GM18861 (cell line): Measurements from ENCODE around the gene SLC25A42.
"Not testable (repeated sequence)": the region's sequence is repeated elsewhere in the genome, so short reads cannot be mapped to it uniquely, and the experiment has no call there.

Experiments used
- ATAC-seq: cut with Tn5 transposase; IDR thresholded peaks from one replicate; pipeline ENCODE4 v1.9.1; 2021; ENCODE audit not compliant: unreplicated experiment

SLC25A42 gene, protein sequence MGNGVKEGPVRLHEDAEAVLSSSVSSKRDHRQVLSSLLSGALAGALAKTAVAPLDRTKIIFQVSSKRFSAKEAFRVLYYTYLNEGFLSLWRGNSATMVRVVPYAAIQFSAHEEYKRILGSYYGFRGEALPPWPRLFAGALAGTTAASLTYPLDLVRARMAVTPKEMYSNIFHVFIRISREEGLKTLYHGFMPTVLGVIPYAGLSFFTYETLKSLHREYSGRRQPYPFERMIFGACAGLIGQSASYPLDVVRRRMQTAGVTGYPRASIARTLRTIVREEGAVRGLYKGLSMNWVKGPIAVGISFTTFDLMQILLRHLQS

DNA sequence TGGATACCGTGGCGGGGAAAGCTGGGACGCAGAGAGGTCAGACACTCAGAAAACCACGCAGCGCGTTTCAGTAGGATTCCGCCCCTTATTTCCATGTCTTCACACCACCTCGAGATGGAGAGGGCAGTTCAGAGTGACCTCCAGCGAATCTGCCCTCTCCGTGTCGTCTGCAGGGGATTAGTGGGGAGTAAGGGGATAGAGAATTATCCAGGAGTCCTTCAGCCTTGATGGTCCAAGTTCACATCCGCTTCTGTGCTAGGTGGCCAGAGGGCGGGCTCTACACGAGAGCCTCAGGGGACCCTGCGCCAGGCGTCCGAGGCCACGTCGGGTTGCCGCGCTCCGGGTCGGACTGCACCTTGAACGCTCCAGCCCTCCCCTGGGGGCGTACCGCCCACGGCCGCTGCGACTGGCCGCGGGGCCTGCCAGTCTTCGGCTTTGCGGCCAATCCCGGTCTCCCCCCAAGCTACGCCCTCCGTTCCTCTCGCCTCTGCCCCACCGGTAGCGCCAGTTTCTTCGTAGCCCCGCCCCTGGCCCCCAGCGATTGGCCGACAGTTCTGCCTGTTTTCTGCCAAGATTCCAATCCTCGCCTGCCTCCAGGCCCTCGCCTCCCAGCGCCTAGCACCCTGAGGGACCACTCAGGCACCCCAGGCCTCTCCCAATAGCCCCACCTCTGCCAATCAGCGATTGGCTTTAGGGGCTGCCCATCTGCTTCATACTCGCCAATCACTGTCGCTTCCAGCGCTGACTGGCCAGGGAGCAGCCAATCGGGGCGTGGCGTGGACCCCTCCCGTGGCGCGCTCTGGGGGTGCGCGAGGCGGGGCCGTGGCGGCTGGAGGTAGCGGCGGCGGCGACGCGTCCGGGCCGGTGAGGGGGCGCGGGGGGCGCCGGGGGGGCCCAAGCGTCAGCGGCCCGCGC is at the start of gene SLC25A42:
SLC25A42 (plus strand) TSS at position 812 of the 915 bp plus-strand sequence. CDS start 32,131 bp downstream, outside the sequence.
- peak; percentile 89 for ATAC-seq

GRCh38 chr19:19021115-19021514 is 42.7 kb upstream of the SLC25A42 start:
- ATAC-seq: no peak

- ATAC-seq: no peak
These were observed 41.3 kb upstream of the SLC25A42 start for GRCh38 chr19:19022380-19022961.

DNA sequence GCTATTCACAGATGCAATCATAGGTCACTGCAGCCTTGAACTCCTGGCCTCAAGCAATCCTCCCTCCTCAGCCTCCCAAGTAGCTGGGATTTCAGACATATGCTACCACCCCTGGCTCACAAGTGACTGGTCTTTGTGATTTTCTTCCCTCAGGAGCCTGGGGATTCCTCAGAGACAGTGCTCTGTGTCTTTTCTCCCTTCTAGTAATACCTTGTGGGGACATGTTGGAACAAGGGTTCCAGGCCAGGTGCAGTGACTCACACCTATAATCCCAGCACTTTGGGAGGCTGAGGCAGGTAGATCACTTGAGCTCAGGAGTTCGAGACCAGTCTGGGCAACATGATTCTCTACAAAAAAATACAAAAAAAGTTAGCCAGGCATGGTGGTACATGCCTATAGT is 40.4 kb upstream of the SLC25A42 start:
- not testable (repeated sequence) for ATAC-seq

DNA sequence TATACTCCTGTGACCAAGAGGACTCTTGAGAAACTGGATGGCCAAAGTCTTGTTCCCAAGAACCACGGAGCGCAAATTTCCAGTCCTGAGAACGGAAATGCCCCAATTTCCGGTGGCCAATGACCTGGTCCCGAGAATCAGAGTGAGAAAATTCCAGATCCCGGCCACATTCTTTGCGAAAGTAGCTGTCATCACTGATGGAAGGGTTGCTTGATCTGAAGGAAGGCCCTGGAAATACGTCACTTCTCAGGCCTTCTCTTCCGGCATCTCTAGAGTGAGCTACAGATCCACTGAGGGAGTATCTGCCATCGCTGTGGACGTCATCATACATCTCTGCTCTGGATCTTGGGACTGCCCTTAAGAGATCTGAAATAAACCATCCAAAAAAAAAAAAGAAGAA is 37.9 kb upstream of the SLC25A42 start:
- ATAC-seq: no peak

- ATAC-seq: no peak
These were observed 37.4 kb upstream of the SLC25A42 start for GRCh38 chr19:19026299-19026971.

DNA sequence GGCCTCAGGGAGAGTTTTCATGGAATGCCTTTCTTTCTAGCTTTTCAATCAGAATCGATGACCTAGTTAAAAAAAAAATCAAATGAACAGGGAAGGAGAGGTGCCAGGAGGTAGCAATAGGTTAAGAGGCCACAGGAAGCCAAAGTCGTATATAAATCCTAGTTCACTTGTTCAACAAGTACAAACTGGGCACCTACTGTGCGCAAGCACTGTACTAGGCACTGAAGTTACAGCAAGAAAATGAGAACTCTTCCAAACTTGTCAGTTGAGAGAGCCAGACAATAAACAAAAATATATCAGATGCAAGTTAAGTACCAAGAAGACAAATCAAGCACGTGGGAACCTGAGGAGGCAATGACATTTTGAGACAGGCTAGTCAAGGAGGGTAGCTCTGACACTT is 36.6 kb upstream of the SLC25A42 start:
- ATAC-seq: no peak

DNA sequence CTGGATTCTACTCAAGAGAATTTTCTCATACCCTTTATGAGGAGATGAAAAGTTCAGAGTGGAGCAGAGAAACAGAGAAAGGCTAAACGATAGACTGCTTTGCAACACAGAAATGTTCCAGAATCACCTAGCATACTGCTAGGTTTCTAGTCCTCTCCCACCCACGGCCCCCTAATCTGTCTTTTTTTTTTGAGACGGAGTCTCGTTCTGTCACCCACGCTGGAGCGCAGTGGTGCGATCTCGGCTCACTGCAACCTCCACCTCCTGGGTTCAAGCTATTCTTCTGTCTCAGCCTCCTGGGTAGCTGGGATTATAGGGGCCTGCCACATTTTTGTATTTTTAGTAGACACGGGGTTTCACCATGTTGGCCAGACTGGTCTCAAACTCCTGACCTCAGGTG is 35.3 kb upstream of the SLC25A42 start:
- no peak for ATAC-seq

GRCh38 chr19:19031891-19032290 is 31.9 kb upstream of the SLC25A42 start:
- ATAC-seq: no peak

DNA sequence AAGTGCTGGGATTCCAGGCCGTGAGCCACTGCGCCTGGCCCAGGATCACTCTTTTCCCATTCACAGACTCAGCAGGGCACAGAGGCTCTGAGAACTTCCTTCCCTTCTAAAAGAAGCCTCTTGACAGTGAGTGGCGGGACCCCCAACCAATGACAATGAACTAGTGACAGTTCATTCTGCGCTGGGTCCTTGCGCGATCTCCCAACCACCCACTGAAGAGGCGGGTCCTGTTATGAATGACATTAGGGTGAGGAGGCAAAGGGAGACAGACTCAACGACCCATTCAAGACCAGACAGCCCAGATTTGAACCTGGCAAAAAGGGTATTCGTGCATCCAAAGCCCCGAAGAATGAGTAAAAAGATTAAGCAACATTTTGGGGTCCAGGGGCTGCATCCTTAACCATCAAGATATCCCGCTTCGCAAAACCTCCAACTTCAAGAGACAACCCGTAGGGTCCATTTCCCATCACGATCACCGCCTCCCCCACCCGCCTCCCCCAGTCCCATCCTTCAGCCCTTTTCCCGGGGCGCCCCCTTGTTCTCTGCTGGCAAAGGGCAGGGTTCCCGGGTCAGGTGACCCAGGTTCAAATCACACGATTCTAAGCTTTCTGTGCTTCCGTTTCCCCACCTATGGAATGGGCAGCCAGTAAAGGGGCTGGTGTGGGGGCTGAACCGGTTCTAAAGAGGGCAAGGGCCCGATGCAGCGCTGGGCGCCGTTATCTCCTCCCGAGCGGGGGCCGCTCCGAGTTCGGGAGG is 31.2 kb upstream of the SLC25A42 start:
- ATAC-seq: peak; percentile 49

GRCh38 chr19:19033176-19033425 is 30.7 kb upstream of the SLC25A42 start:
- ATAC-seq: peak; percentile 17

DNA sequence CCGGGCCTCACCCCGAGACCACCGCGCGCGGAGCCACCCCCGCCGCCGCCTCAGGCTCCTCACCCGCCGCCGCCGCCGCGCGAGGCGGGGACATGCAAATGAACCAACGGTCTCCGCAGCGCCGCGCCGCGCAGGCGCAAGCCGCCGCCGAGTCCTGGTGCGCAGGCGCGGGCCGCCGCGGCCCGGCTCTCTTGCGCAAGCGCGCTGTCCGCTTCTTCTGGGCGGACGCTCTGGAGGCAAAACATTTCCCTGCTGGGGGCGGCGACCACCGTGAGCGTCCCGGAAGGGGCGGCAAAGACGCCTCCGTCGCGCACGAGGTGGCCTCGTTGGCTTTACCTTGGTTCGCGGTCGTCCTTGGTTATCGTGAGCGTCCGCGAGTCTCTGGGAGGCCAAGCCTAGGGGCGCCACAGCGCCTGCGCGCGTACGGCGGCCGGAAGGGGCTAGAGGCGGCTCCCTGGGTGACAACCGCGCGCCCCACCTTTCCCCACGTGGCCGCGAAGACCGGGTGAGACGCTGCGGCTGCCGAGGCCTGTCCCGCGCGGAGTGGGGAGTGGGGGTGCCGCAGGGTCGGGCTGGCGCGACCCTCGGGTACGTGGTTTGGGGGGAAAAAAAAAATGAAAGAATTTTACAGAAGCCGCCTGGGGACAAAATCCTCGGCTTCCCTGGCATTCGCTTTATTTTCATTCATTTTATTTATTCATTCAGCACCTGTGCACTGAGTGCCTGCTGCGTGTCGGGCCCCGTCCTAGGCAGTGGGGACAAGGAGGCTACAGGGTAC is 30.2 kb upstream of the SLC25A42 start, which contains the start of the genes ARMC6 and SUGP2:
ARMC6 (plus strand) TSS at position 178 of the 778 bp plus-strand sequence. CDS start 607 bp downstream, outside the sequence.
SUGP2 (minus strand) TSS at position 92 of the 778 bp plus-strand sequence. CDS start 2,446 bp downstream, outside the sequence.
- peak; percentile 50 for ATAC-seq

DNA sequence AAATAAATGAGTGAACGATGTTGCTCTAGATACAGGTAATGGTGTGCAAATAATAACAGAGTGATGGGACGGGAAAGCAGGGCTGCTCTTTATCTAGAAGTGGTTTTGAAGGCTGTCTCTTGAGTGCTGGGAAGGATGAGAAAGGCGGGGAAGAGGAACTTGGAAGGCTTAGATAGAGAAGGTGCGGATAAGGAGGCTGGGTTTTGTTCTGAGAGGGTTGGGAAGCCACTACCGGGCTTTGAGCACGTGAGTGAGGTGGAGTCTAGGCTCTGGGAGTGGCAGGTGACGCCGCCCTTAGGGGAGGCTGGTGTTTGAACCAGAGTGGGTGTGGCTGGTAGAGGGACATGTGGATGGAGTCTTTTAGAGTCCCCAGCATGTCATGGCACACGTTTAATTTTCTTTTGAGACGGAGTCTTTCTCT is 29.6 kb upstream of the SLC25A42 start:
- ATAC-seq: no peak

DNA sequence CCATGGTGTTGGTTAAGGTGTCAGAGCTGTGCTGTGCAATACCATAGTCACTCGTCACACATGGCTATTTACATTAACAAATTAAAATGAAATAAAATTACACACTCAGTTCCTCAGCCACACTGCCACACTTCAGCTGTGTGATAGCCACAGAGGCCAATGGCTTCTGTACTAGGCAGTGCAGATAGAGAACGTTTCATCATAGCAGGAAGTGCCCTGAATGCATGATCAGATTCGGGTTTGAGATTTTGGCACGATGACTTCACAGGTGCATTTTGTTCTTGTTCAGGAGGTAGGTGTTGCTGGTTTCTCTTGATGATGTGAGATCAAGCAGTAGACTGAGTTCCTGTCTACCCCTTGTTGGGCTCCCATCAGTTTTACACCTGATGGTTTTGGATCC is 23.9 kb upstream of the SLC25A42 start:
- ATAC-seq: no peak

DNA sequence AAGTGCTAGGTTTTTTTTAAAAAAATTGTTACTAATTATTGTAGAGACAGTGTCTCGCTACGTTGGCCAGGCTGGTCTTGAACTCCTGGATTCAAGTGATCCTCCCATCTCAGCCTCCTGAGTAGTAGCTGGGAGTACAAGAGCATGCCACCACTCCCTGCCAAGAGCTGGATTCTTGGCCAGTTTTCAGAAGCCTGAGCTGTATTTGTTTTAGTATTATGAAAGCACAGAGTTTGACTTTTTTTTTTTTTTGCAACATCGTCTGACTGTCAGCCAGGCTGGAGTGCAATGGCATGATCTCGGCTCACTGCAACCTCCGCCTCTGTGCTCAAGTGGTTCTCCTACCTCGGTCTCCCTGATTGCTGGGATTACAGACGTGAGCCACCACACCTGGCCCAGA is 23.4 kb upstream of the SLC25A42 start:
- ATAC-seq: no peak

GRCh38 chr19:19042732-19043280 is 21.0 kb upstream of the SLC25A42 start:
- ATAC-seq: no peak

DNA sequence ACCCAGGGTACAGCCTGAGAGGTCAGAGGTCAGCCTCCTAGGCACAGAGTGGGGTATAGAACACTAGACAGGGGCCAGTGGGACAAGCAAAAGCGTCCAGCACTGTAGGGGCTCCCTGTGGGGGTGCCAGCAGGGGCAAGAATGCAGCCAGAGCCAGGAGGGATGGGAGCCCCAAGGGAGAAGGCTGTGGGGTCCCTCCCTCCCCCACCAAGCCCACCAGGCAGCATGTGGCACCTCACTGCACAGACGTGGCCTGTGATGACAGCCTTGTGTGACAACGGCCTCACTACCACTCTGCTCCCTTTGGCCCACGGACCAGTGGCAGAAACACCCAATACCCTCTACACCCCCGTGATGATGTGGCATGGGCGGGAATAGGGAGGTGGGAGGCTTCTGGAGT is 20.3 kb upstream of the SLC25A42 start:
- ATAC-seq: no peak

DNA sequence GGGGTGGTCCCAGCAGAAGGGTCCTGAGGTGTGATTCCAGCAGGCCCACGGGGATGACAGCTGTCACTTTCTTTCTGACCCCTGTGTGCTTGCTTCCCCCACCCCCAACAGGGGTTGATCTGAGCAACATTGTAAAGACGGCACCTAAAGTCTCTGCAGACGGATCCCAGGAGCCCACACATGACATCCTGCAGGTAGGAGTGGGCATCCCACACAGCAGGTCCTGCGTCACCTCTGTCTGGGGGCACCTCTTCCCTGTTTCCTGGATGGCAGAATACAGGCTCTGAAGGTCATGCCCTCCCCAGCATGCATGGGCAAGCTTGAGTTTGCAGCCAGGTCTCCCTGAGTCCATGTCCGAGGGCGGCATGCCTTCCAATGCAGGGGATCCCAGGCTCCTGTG is 19.9 kb upstream of the SLC25A42 start:
- ATAC-seq: no peak

GRCh38 chr19:19049406-19049805 is 14.4 kb upstream of the SLC25A42 start:
- ATAC-seq: no peak
